Peyer's patch (tissue), 4 donors: ENCODE measurements around the gene MIPOL1. TPM values are rescaled to one million over a fixed set of nuclear protein-coding genes. Genes with fewer than 3 reads are reported as not detected.
"Not testable (repeated sequence)": the region's sequence is repeated elsewhere in the genome, so short reads cannot be mapped to it uniquely, and the experiment has no call there.

Experiments used
- DNase-seq, 3 donors: peaks; one replicate each; pipeline ENCODE4 v3.0.0-alpha.2; 2017 to 2019
- H3K27ac ChIP-seq, 4 donors: fragments of 200-600 bp; sonication (generic); one replicate each; pipeline ENCODE4 v1.5.1; 2016 to 2019
- H3K27me3 ChIP-seq, 2 donors: fragments of 200-600 bp; sonication (generic); one replicate each; pipeline ENCODE4 v1.5.1; 2019
- H3K36me3 ChIP-seq, 3 donors: fragments of 200-600 bp; sonication (generic); one replicate each; pipeline ENCODE4 v1.5.1; 2016 to 2019
- H3K4me1 ChIP-seq, 4 donors: fragments of 200-600 bp; sonication (generic); one replicate each; pipeline ENCODE4 v1.5.1; 2016 to 2019
- H3K4me3 ChIP-seq, 4 donors: fragments of 200-600 bp; sonication (generic); 1 replicate in 3 of 4; 2 replicates in 1 of 4; pipeline ENCODE4 v1.5.1; 2016 to 2019; ENCODE audit warnings: mild to moderate bottlenecking in 1 of 4
- H3K9me3 ChIP-seq, 4 donors: fragments of 200-600 bp; sonication (generic); one replicate each; pipeline ENCODE4 v1.5.1; 2016 to 2019; ENCODE audit warnings: mild to moderate bottlenecking in 1 of 4
- POLR2A ChIP-seq, 2 donors: fragments of 450-650 bp; IDR thresholded peaks; one replicate each; pipeline ENCODE4 v1.5.1; 2017; ENCODE audit warnings: antibody characterized with exemption in 2 of 2, mild to moderate bottlenecking in 2 of 2, moderate library complexity in 2 of 2
- total RNA-seq, 4 donors: library from RNA; depleted of rRNA; stranded (reverse); fragments of >200 nt; gene quantifications; one replicate each; pipeline ENCODE4 v1.1.0, GENCODE V29; 2016
- TF ChIP-seq, protein P1 (sequence below), 6 experiments: fragments of 450-650 bp in 4 of 6; fragments of 200-600 bp in 2 of 6; sonication (generic) in 1 of 6; IDR thresholded peaks; one replicate each; pipeline ENCODE4 v1.5.1; 2017 to 2019; ENCODE audit warnings: antibody characterized with exemption in 6 of 6, mild to moderate bottlenecking in 3 of 6, moderate library complexity in 1 of 6

MIPOL1 gene
- total RNA-seq, 4 donors from 2014 or later: 5.6 to 42.1 (median 14.9) TPM

DNA sequence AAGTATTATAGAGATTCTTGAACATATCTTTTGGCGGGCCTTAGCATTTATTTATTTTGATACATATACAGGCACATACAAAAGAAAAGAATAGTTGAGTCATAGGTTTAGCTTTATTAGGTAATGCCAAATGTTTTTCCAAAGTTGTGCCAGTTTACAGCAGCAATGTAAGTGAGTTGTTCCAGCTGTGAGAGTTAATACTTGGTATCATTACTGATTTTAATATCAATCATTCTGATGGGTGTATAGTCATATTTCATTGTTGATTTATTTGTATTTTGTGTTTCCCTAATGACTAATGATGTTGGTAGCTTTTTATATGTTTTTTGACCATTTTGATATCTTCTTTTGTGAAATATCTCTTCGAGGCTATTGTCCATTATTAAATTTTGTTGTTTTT, 122.4 kb downstream of the MIPOL1 start:
- TF ChIP-seq, protein P1, sequence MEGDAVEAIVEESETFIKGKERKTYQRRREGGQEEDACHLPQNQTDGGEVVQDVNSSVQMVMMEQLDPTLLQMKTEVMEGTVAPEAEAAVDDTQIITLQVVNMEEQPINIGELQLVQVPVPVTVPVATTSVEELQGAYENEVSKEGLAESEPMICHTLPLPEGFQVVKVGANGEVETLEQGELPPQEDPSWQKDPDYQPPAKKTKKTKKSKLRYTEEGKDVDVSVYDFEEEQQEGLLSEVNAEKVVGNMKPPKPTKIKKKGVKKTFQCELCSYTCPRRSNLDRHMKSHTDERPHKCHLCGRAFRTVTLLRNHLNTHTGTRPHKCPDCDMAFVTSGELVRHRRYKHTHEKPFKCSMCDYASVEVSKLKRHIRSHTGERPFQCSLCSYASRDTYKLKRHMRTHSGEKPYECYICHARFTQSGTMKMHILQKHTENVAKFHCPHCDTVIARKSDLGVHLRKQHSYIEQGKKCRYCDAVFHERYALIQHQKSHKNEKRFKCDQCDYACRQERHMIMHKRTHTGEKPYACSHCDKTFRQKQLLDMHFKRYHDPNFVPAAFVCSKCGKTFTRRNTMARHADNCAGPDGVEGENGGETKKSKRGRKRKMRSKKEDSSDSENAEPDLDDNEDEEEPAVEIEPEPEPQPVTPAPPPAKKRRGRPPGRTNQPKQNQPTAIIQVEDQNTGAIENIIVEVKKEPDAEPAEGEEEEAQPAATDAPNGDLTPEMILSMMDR (IDR thresholded peaks at IDR 0.05): no peak
- no peak for TF ChIP-seq POLR2A (IDR thresholded peaks at IDR 0.05)
- no peak for DNase-seq

DNA sequence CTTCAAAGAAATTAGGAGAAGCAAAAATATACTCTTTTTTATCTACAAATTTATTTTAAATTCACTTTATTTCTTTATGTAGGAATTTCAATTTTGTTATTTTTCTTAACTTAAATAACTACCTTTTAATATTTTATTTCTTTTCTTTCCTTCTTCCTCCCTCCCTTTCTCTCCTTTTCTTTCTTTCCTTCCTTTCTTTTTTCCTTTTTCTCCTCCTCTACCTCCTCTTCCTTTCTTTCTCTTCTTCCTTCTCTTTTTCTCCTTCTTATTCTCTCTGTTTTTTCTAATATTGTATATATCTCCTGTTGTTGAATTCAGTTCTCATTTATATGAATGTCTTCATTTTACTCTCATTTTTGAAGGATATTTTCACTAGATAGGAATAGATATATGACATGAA, 127.6 kb downstream of the MIPOL1 start:
- Histone ChIP-seq H3K4me3 (no peak overlapping the region), H3K36me3 (no peaks in the 10 kb centered on the region), H3K27me3 (no peaks in the 10 kb centered on the region), H3K4me1 (peaks cover 0 to 5% (median 0%) of the 10 kb centered on the region in 4 donors), H3K27ac (no peak overlapping the region), H3K9me3 (no peaks in the 10 kb centered on the region)
- TF ChIP-seq POLR2A (IDR thresholded peaks at IDR 0.05): no peak
- TF ChIP-seq, protein P1 (IDR thresholded peaks at IDR 0.05): no peak
- DNase-seq: no peak

More for the DNA sequence above, 122.4 kb downstream of the MIPOL1 start:
- no peaks in the 10 kb centered on the region for H3K4me1 ChIP-seq
- H3K27me3 ChIP-seq: no peaks in the 10 kb centered on the region
- no peak overlapping the region for H3K27ac ChIP-seq
- H3K4me3 ChIP-seq: no peak overlapping the region
- H3K9me3 ChIP-seq: no peaks in the 10 kb centered on the region
- no peaks in the 10 kb centered on the region for H3K36me3 ChIP-seq

DNA sequence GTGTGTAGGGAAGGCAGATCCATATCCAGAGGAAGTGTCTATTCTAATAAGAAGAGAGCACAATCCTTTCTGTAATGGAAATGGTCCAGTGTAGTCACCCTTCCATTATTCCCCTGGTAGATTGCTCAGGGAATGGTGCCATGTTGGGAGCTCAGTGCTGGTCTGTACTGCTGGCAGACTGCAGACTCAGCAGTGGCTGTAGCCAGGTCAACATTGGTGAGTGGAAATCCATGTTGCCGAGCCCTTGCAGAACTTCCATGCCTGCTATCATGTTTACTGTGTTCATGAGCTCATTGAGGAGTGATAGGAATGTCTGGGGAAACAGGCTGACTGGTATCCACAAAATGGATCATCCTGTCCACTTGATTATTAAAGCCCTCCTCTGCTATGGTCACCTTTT, 128.7 kb downstream of the MIPOL1 start:
- H3K4me3 ChIP-seq: no peak overlapping the region
- H3K36me3 ChIP-seq: no peaks in the 10 kb centered on the region
- no peak overlapping the region for H3K27ac ChIP-seq
- no peaks in the 10 kb centered on the region for H3K9me3 ChIP-seq
- TF ChIP-seq, protein P1 (IDR thresholded peaks at IDR 0.05): no peak
- TF ChIP-seq POLR2A (IDR thresholded peaks at IDR 0.05): no peak
- peaks cover 0 to 5% (median 0%) of the 10 kb centered on the region in 4 donors for H3K4me1 ChIP-seq
- DNase-seq: no peak
- no peaks in the 10 kb centered on the region for H3K27me3 ChIP-seq

DNA sequence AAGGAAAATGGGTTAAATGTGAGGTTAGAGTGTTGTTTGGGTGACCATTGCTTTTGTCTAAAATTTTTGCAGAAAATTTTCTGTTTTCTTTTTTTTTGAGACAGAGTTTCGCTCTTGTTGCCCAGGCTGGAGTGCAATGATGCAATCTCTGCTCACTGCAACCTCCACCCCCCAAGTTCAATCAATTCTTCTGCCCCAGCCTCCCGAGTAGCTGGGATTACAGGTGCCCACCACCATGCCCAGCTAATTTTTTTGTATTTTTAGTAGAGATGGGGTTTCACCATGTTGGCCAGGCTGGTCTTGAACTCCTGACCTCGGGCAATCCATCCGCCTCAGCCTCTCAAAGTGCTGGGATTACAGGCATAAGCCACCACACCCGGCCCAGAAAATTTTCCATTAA, 130.2 kb downstream of the MIPOL1 start:
- not testable (repeated sequence) for H3K4me1 ChIP-seq, H3K9me3 ChIP-seq, DNase-seq

DNA sequence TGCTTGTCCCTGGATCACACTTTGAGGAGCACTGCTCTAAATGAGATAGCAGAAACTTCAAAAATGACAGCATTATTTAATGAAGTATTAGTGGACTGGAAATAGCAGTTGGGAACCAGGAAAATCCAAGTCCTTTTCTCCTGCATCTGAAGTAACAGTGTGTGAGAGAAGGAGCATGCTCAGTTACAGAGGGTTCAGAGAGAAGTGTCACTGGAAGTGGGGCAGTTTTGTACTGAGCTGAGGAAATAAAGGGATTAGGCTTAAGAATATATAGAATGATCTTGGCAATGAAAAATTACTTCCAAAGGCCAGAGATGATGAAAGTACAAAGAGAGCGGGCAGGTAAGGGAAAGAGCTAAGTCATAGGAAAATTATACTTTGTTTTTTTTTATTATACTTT, 130.9 kb downstream of the MIPOL1 start:
- Histone ChIP-seq H3K9me3 (no peaks in the 10 kb centered on the region), H3K27ac (no peak overlapping the region), H3K4me1 (peaks cover 0 to 5% (median 0%) of the 10 kb centered on the region in 4 donors), H3K4me3 (no peak overlapping the region), H3K27me3 (no peaks in the 10 kb centered on the region), H3K36me3 (no peaks in the 10 kb centered on the region)
- no peak for DNase-seq
- TF ChIP-seq POLR2A (IDR thresholded peaks at IDR 0.05): no peak
- TF ChIP-seq, protein P1 (IDR thresholded peaks at IDR 0.05): no peak

More for the DNA sequence above, 130.2 kb downstream of the MIPOL1 start:
- not testable (repeated sequence) for H3K27me3 ChIP-seq, H3K4me3 ChIP-seq, H3K36me3 ChIP-seq, H3K27ac ChIP-seq

DNA sequence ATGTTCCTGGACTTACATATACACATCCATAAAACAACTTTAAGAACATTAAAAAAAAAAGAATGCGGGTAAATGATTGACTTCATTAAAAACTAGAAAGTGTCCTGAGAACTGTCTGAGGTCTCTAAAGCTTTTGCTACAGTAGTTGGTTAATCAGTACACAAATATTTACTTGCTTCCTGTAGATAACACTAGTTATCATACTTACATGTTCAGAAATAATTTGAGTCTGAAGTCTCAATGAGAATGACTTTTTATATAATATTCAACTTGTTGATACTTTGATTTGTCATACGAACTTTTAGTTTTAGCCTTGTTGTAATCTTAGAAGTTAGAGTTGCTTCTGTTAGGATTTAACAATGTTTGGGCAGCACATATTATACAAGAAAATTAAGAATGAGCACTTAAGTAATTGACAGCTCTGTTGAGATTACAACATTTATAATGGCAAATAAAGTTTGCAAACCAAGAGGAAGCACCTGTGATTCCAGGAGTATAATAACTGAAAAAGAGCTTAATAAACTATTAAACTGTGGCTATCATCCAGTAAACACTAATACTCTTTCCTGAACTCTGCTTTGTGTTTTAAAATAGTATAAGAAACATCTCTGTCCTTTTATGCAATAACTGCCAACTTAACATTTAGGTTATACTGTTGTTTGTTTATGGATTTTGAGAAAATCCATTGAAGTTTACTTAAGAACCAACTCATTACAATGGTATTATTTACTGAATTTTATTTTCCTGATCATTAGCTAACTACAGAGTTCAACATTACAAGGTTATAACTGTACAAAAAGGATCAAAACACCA, 131.7 kb downstream of the MIPOL1 start:
- H3K27ac ChIP-seq: no peak overlapping the region
- DNase-seq: no peak
- no peak for TF ChIP-seq POLR2A (IDR thresholded peaks at IDR 0.05)
- TF ChIP-seq, protein P1 (IDR thresholded peaks at IDR 0.05): no peak

More for the DNA sequence above, 131.7 kb downstream of the MIPOL1 start:
- Histone ChIP-seq H3K4me1 (peaks cover 0 to 5% (median 0%) of the 10 kb centered on the region in 4 donors), H3K27me3 (no peaks in the 10 kb centered on the region), H3K4me3 (no peak overlapping the region), H3K36me3 (no peaks in the 10 kb centered on the region), H3K9me3 (no peaks in the 10 kb centered on the region)
